Gastrocnemius medialis (tissue), 4 donors: Measurements from ENCODE around the gene NUP205.

Experiments used
- CTCF ChIP-seq, 5 experiments: fragments of 450-650 bp in 3 of 5; fragments of 200-600 bp in 2 of 5; sonication (generic) in 2 of 5; IDR thresholded peaks in 4 of 5; conservative IDR thresholded peaks in 1 of 5; 1 replicate in 4 of 5; 2 replicates in 1 of 5; pipeline ENCODE4 v1.5.1; 2016 to 2019; ENCODE audit warnings: antibody characterized with exemption in 5 of 5, mild to moderate bottlenecking in 3 of 5, moderate library complexity in 3 of 5
- POLR2A ChIP-seq, 2 donors: fragments of 450-650 bp; IDR thresholded peaks; one replicate each; pipeline ENCODE4 v1.6.1; 2017; ENCODE audit warnings: antibody characterized with exemption in 2 of 2, mild to moderate bottlenecking in 2 of 2, moderate library complexity in 2 of 2

GRCh38 chr7:135620980-135621850 is 63.5 kb downstream of the NUP205 start:
- peak; percentile 29 to 79 (median 41) for TF ChIP-seq CTCF (IDR thresholded peaks at IDR 0.05 in 4 of 5, conservative IDR thresholded peaks at IDR 0.05 in 1 of 5)
- no peak for TF ChIP-seq POLR2A (IDR thresholded peaks at IDR 0.05)
